ENCODE measurements around the gene SHISA9.

GRCh38 chr16:12975766-12976165 lies 74.4 kb downstream of the SHISA9 start:
- TF ChIP-seq ZNF274 (IDR thresholded peaks at IDR 0.05; ENCODE audit: low read depth, low read length): no peak
- TF ChIP-seq YY1 (IDR thresholded peaks at IDR 0.05; ENCODE audit: insufficient read depth, insufficient read length): no peak
- no peak for TF ChIP-seq SUZ12 (IDR thresholded peaks at IDR 0.05; ENCODE audit: extremely low read depth, insufficient read depth, insufficient read length)
